ENCODE results near the gene LTO1. TPM values are rescaled to one million over a fixed set of nuclear protein-coding genes. Genes with fewer than 3 reads are reported as not detected.

The LTO1 gene, protein sequence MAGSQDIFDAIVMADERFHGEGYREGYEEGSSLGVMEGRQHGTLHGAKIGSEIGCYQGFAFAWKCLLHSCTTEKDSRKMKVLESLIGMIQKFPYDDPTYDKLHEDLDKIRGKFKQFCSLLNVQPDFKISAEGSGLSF
- 23.0 and 32.8 TPM in 2 replicates for total RNA-seq (2014; rRNA removed; shearing (Covaris generic))

GRCh38 chr11:69674886-69675714 lies at the start of gene LTO1:
TSS of gene LTO1 (minus strand) at chr11:69675353. CDS start at chr11:69675239, 114 bp downstream.

GRCh38 chr11:69703768-69704507 lies 28.8 kb upstream of the LTO1 start, which contains the start of gene FGF19:
TSS of gene FGF19 (minus strand) at chr11:69704022. CDS start at chr11:69703876, 146 bp downstream.

DNA sequence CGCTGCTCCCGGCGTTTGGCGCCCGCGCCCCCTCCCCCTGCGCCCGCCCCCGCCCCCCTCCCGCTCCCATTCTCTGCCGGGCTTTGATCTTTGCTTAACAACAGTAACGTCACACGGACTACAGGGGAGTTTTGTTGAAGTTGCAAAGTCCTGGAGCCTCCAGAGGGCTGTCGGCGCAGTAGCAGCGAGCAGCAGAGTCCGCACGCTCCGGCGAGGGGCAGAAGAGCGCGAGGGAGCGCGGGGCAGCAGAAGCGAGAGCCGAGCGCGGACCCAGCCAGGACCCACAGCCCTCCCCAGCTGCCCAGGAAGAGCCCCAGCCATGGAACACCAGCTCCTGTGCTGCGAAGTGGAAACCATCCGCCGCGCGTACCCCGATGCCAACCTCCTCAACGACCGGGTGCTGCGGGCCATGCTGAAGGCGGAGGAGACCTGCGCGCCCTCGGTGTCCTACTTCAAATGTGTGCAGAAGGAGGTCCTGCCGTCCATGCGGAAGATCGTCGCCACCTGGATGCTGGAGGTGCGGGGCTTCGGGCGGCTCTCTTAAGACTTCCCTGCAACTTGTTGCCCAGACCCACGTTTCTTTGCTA lies 34.1 kb downstream of the LTO1 start, which contains the start of gene CCND1:
Gene CCND1 (plus strand): TSS at position 162 of the 587 bp plus-strand sequence. CDS start 158 bp downstream, at position 320.

Other genes with a start within 250 kb of the LTO1 start
- not detected in 2 replicates for gene LINC01488, start 193.7 kb downstream of the LTO1 start, total RNA-seq (2014; rRNA removed; shearing (Covaris generic))
- 464 and 545 TPM in 2 replicates for gene CCND1, start 34.2 kb downstream of the LTO1 start, total RNA-seq (2014; rRNA removed; shearing (Covaris generic))
- gene FGF19, start 28.7 kb upstream of the LTO1 start, total RNA-seq (2014; rRNA removed; shearing (Covaris generic)) = 0.15 TPM in 1 of 2 replicates, not detected in the other
- not detected in 2 replicates for gene FGF4, start 100.0 kb upstream of the LTO1 start, total RNA-seq (2014; rRNA removed; shearing (Covaris generic))
- gene FGF3, start 144.1 kb upstream of the LTO1 start, total RNA-seq (2014; rRNA removed; shearing (Covaris generic)) = not detected in 2 replicates

Measured in A375 (cell line).